CD4-positive, alpha-beta T cell treated with Interleukin-4 for 1 hour (primary cell): Measurements from ENCODE around the gene RPS6KA5.
A peak's percentile ranks its signal among the peaks of the same experiment; 100 is the strongest.
"Not testable (repeated sequence)": the region's sequence is repeated elsewhere in the genome, so short reads cannot be mapped to it uniquely, and the experiment has no call there.

Source experiments
- DNase-seq, 2 donors: peaks; one replicate each; pipeline ENCODE4 v3.0.0-alpha.2; 2020 to 2022

Gene RPS6KA5

GRCh38 chr14:91060351-91061055, at the start of gene RPS6KA5:
TSS of gene RPS6KA5 (minus strand) at chr14:91060641. CDS start at chr14:91060434, 207 bp downstream.
- DNase-seq = peak; percentile 100

- peak in 1 of 2 donors; percentile 43 for DNase-seq
Observed at GRCh38 chr14:91108941-91109611, 48.6 kb upstream of the RPS6KA5 start.

- no peak for DNase-seq
Observed at GRCh38 chr14:91103116-91103515, 42.7 kb upstream of the RPS6KA5 start.

- DNase-seq = no peak
Observed at GRCh38 chr14:91100102-91100501, 39.7 kb upstream of the RPS6KA5 start.

GRCh38 chr14:91098591-91098990, 38.1 kb upstream of the RPS6KA5 start:
- no peak for DNase-seq

GRCh38 chr14:91097657-91098056, 37.2 kb upstream of the RPS6KA5 start:
- DNase-seq = not testable (repeated sequence)

- DNase-seq = no peak
Observed at GRCh38 chr14:91095178-91095577, 34.7 kb upstream of the RPS6KA5 start.

- no peak for DNase-seq
Observed at GRCh38 chr14:91094772-91095171, 34.3 kb upstream of the RPS6KA5 start.

GRCh38 chr14:91093743-91094472, 33.5 kb upstream of the RPS6KA5 start:
- not testable (repeated sequence) for DNase-seq

- DNase-seq = no peak
Observed at GRCh38 chr14:91092073-91092472, 31.6 kb upstream of the RPS6KA5 start.

- no peak for DNase-seq
Observed at GRCh38 chr14:91090743-91091142, 30.3 kb upstream of the RPS6KA5 start.

- DNase-seq = no peak
Observed at GRCh38 chr14:91089958-91090535, 29.6 kb upstream of the RPS6KA5 start.

GRCh38 chr14:91088585-91089235, 28.3 kb upstream of the RPS6KA5 start:
- DNase-seq = no peak

GRCh38 chr14:91087470-91087869, 27.0 kb upstream of the RPS6KA5 start:
- not testable (repeated sequence) for DNase-seq

GRCh38 chr14:91084516-91084915, 24.1 kb upstream of the RPS6KA5 start:
- DNase-seq = no peak

- DNase-seq = no peak
Observed at GRCh38 chr14:91082282-91082681, 21.8 kb upstream of the RPS6KA5 start.

GRCh38 chr14:91080071-91080470, 19.6 kb upstream of the RPS6KA5 start:
- DNase-seq = no peak

GRCh38 chr14:91078095-91078737, 17.8 kb upstream of the RPS6KA5 start:
- DNase-seq = peak; percentile 30 to 79

- DNase-seq = no peak
Observed at GRCh38 chr14:91075553-91075952, 15.1 kb upstream of the RPS6KA5 start.

GRCh38 chr14:91070572-91070971, 10.1 kb upstream of the RPS6KA5 start:
- no peak for DNase-seq

GRCh38 chr14:91068642-91069041, 8.2 kb upstream of the RPS6KA5 start:
- no peak for DNase-seq

- DNase-seq = peak in 1 of 2 donors; percentile 65
Observed at GRCh38 chr14:91067186-91067585, 6.7 kb upstream of the RPS6KA5 start.
